Nephron (organoid): ENCODE measurements around the gene XPO5.
"Not testable (repeated sequence)": the region's sequence is repeated elsewhere in the genome, so short reads cannot be mapped to it uniquely, and the experiment has no call there.

ENCODE experiments used
- H3K27ac Mint-ChIP-seq, 3 experiments: 2 replicates each; pipeline ENCODE4 v1.8.0; 2020; ENCODE audit warnings: mixed read lengths in 3 of 3, mild to moderate bottlenecking in 2 of 3, moderate library complexity in 1 of 3
- H3K27me3 Mint-ChIP-seq: 2 replicates; pipeline ENCODE4 v1.8.0; 2021; ENCODE audit warnings: low read depth, mild to moderate bottlenecking, moderate library complexity, mixed read lengths
- H3K36me3 Mint-ChIP-seq: 2 replicates; pipeline ENCODE4 v1.8.0; 2020; ENCODE audit warnings: low read depth, mixed read lengths
- H3K4me1 Mint-ChIP-seq: 2 replicates; pipeline ENCODE4 v1.8.0; 2020; ENCODE audit warnings: mixed read lengths
- H3K4me3 Mint-ChIP-seq, 3 experiments: 2 replicates each; pipeline ENCODE4 v1.8.0; 2020; ENCODE audit warnings: mild to moderate bottlenecking in 3 of 3, mixed read lengths in 3 of 3, moderate library complexity in 2 of 3
- H3K9me3 Mint-ChIP-seq: 2 replicates; pipeline ENCODE4 v1.8.0; 2020; ENCODE audit warnings: mixed read lengths
- TF ChIP-seq, protein P1 (sequence below), 3 experiments: fragments of 200-600 bp; sonication (generic); IDR thresholded peaks; one replicate each; pipeline ENCODE4 v1.5.0; 2021; ENCODE audit warnings: antibody characterized with exemption in 3 of 3; ENCODE audit not compliant: unreplicated experiment in 3 of 3

Gene XPO5

DNA sequence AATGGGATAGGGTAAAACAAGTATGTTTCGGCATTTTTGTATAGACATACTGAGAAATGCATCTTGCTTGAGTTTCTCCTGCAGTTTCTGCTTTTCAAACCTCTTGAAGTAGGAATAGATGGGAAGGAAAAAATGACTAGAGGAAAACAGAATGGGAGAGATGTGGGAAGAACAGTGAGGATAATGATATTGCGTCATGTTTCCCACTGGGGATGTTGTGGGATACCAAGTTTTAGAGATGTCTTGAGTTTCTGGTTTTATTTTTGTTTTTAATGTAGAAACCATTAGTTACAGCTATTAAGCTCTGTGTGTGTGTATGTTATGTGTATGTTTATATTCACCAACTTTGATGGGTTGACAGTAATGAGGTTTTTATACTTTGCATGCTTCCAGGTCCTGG, 24.8 kb upstream of the XPO5 start:
- Mint-ChIP-seq H3K4me1 (no peaks in the 10 kb centered on the region), H3K27me3 (no peaks in the 10 kb centered on the region), H3K4me3 (no peak overlapping the region), H3K36me3 (peaks cover 47% of the 10 kb centered on the region), H3K9me3 (no peaks in the 10 kb centered on the region), H3K27ac (no peak overlapping the region)
- TF ChIP-seq, protein P1, sequence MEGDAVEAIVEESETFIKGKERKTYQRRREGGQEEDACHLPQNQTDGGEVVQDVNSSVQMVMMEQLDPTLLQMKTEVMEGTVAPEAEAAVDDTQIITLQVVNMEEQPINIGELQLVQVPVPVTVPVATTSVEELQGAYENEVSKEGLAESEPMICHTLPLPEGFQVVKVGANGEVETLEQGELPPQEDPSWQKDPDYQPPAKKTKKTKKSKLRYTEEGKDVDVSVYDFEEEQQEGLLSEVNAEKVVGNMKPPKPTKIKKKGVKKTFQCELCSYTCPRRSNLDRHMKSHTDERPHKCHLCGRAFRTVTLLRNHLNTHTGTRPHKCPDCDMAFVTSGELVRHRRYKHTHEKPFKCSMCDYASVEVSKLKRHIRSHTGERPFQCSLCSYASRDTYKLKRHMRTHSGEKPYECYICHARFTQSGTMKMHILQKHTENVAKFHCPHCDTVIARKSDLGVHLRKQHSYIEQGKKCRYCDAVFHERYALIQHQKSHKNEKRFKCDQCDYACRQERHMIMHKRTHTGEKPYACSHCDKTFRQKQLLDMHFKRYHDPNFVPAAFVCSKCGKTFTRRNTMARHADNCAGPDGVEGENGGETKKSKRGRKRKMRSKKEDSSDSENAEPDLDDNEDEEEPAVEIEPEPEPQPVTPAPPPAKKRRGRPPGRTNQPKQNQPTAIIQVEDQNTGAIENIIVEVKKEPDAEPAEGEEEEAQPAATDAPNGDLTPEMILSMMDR (IDR thresholded peaks at IDR 0.05; ENCODE audit: unreplicated experiment in 3 of 3) = no peak

DNA sequence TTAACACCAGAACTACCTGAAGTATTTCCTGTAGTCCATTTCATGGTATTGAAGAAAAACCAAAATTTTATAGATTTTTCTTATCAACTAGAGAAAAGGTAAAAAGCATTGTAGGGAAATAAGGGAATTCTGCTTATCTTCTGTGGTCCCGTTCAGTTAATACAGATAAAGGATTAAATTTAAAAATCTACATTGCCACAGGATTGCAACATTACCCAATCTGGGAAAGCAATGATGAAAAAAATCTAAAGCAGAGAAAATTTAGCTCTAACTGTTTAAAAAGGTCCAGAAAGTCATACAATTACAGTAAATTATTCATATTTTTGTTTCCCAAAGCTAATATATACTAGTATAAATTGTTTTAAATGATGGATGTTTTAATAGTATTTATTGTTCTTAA, 18.1 kb upstream of the XPO5 start:
- Mint-ChIP-seq H3K36me3 (peaks cover 34% of the 10 kb centered on the region), H3K27me3 (no peaks in the 10 kb centered on the region), H3K27ac (no peak overlapping the region), H3K9me3 (no peaks in the 10 kb centered on the region), H3K4me1 (no peaks in the 10 kb centered on the region), H3K4me3 (no peak overlapping the region)
- TF ChIP-seq, protein P1 (IDR thresholded peaks at IDR 0.05; ENCODE audit: unreplicated experiment in 3 of 3) = no peak

DNA sequence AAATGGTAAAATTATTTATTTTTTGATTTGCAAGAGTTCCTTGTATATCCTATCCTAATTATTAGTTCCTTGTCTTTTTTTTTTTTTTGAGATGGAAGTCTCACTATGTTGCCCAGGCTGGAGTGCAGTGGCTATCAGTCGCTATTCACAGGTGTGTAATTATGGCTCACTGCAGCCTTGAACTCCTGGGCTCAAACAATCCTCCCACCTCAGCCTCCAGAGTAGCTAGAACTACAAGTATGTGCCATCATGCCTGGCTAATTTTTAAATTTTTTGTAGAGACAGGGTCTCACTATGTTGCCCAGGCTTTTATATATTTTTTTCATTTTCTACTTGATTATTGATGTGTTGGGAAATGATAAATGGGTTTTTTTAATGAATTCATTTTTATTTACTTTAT, 13.7 kb upstream of the XPO5 start:
- not testable (repeated sequence) for H3K4me3 Mint-ChIP-seq, H3K27me3 Mint-ChIP-seq, H3K9me3 Mint-ChIP-seq, H3K4me1 Mint-ChIP-seq, H3K27ac Mint-ChIP-seq
- peaks cover 45% of the 10 kb centered on the region for H3K36me3 Mint-ChIP-seq

DNA sequence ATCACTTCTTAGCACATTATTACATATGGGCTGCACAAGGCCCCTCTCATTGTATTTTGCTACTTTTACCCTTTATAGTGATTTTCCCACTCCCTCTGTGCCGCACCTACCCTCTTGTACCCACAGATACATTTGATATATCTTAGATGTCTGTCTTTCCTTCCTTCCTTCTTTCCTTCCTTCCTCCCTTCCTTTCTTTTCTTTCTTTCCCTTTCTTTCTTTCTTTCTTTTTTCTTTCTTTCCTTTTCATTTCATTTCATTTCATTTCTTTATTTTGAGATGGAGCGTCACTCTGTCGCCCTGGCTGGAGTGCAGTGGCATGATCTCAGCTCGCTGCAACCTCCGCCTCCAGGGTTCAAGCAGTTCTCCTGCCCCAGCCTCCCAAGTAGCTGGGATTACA, 12.4 kb upstream of the XPO5 start:
- Mint-ChIP-seq H3K36me3 (peaks cover 58% of the 10 kb centered on the region), H3K4me1 (no peaks in the 10 kb centered on the region), H3K9me3 (no peaks in the 10 kb centered on the region), H3K27me3 (no peaks in the 10 kb centered on the region), H3K27ac (no peak overlapping the region), H3K4me3 (no peak overlapping the region)
- TF ChIP-seq, protein P1 (IDR thresholded peaks at IDR 0.05; ENCODE audit: unreplicated experiment in 3 of 3) = no peak

DNA sequence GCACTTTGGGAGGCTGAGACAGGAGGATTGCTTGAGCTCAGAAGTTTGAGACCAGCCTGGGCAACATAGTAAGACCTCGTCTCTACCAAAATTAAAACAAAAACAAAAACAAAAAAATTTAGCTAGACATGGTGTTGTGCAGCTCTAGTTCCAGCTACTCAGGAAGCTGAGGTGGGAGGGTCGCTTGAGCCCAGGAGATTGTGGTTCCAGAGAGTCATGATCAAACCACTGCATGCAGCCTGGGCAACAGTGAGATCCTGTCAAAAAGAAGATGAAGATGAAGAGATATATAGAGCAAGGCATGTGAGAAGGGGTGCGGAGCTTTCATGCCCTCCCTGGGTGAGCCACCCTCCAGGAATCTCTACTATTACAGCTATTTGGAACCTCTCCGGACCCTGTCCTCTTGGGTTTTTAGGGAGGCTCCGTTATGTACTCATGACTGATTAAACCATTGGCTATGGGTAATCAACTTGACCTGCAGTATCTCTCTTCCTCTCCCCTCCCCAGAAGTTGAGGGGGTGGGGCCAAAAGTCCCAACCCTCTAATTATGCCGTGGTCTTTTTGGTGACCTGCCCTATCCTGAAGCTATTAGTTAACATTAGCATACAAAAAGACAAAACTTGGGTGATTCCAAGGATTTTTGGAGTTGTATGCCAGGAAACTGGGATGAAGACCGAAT, 9.2 kb upstream of the XPO5 start:
- no peak overlapping the region for H3K27ac Mint-ChIP-seq
- no peaks in the 10 kb centered on the region for H3K9me3 Mint-ChIP-seq
- TF ChIP-seq, protein P1 (IDR thresholded peaks at IDR 0.05; ENCODE audit: unreplicated experiment in 3 of 3) = no peak

DNA sequence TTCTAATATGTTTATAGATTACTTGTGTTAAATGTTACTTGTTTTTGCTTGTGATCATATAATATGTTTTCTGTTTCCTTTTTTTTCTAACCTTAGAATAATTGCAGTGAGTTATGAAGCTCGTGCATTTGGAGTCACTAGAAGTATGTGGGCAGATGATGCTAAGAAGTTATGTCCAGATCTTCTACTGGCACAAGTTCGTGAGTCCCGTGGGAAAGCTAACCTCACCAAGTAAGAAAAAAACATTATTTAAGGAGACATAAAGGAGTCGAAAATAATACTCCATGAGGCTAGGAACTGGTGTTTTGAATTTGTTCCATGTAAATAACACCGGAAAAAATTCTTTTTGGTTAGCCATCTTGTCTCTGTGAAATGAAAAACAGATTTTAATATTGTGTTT, 7.1 kb upstream of the XPO5 start:
- Mint-ChIP-seq H3K27ac (no peak overlapping the region), H3K4me1 (peaks cover 12% of the 10 kb centered on the region), H3K9me3 (no peaks in the 10 kb centered on the region), H3K36me3 (peaks cover 65% of the 10 kb centered on the region), H3K27me3 (no peaks in the 10 kb centered on the region), H3K4me3 (no peak overlapping the region)
- TF ChIP-seq, protein P1 (IDR thresholded peaks at IDR 0.05; ENCODE audit: unreplicated experiment in 3 of 3) = no peak

More for the DNA sequence above, 9.2 kb upstream of the XPO5 start:
- Mint-ChIP-seq H3K4me1 (no peaks in the 10 kb centered on the region), H3K4me3 (no peak overlapping the region), H3K36me3 (peaks cover 63% of the 10 kb centered on the region), H3K27me3 (no peaks in the 10 kb centered on the region)
